GM06990 (cell line): ENCODE data around the gene TRA2B.
"Not testable (repeated sequence)": the region's sequence is repeated elsewhere in the genome, so short reads cannot be mapped to it uniquely, and the experiment has no call there.

Experiments
- DNase-seq: peaks from one replicate; pipeline ENCODE4 v3.0.0-alpha.2; 2011; ENCODE audit not compliant: insufficient read length; ENCODE audit errors: extremely low read depth
- H3K27me3 ChIP-seq: replicated peaks from 2 replicates; pipeline ENCODE4 v1.6.0; 2011; ENCODE audit warnings: low read length; ENCODE audit not compliant: control insufficient read depth, insufficient read depth
- H3K36me3 ChIP-seq: 2 replicates; pipeline ENCODE4 v1.5.1; 2011; ENCODE audit warnings: low read length; ENCODE audit not compliant: control insufficient read depth, insufficient read depth
- H3K4me3 ChIP-seq: replicated peaks from 2 replicates; pipeline ENCODE4 v1.5.1; 2011; ENCODE audit warnings: low read depth, mild to moderate bottlenecking, control low read depth, low read length
- CTCF ChIP-seq: IDR thresholded peaks from 2 replicates; pipeline ENCODE4 v1.5.1; 2011; ENCODE audit warnings: low read length, control low read depth, mild to moderate bottlenecking, inconsistent platforms; ENCODE audit not compliant: insufficient read depth, poor library complexity, severe bottlenecking

TRA2B gene

GRCh38 chr3:185916042-185916833, 21.6 kb downstream of the TRA2B start:
- Histone ChIP-seq H3K36me3 (peaks cover 12% of the 10 kb centered on the region), H3K27me3 (no peaks in the 10 kb centered on the region), H3K4me3 (no peak overlapping the region)
- no peak for TF ChIP-seq CTCF
- DNase-seq = no peak

- peaks cover 11% of the 10 kb centered on the region for H3K36me3 ChIP-seq
- no peak for TF ChIP-seq CTCF
- no peak for DNase-seq
- H3K27me3 ChIP-seq = no peaks in the 10 kb centered on the region
- H3K4me3 ChIP-seq = no peak overlapping the region
Measured at GRCh38 chr3:185915642-185916041, 22.2 kb downstream of the TRA2B start.

- peaks cover 9% of the 10 kb centered on the region for H3K36me3 ChIP-seq
- H3K27me3 ChIP-seq = no peaks in the 10 kb centered on the region
- no peak for TF ChIP-seq CTCF
- DNase-seq = no peak
- no peak overlapping the region for H3K4me3 ChIP-seq
Measured at GRCh38 chr3:185914911-185915629, 22.7 kb downstream of the TRA2B start.

- no peaks in the 10 kb centered on the region for H3K27me3 ChIP-seq
- no peak overlapping the region for H3K4me3 ChIP-seq
- H3K36me3 ChIP-seq = peaks cover 4% of the 10 kb centered on the region
- DNase-seq = no peak
- no peak for TF ChIP-seq CTCF
Measured at GRCh38 chr3:185912929-185913901, 24.6 kb downstream of the TRA2B start.

GRCh38 chr3:185912512-185912911, 25.3 kb downstream of the TRA2B start:
- TF ChIP-seq CTCF = no peak
- DNase-seq = no peak
- Histone ChIP-seq H3K27me3 (no peaks in the 10 kb centered on the region), H3K4me3 (no peak overlapping the region), H3K36me3 (peaks cover 4% of the 10 kb centered on the region; the same call in 1 of the 2 replicates)

GRCh38 chr3:185911076-185911448, 26.8 kb downstream of the TRA2B start:
- not testable (repeated sequence) for DNase-seq, H3K27me3 ChIP-seq, H3K36me3 ChIP-seq, H3K4me3 ChIP-seq

- not testable (repeated sequence) for H3K4me3 ChIP-seq, DNase-seq, H3K27me3 ChIP-seq, H3K36me3 ChIP-seq
Measured at GRCh38 chr3:185910322-185911075, 27.3 kb downstream of the TRA2B start.
